IMR-90 (cell line): ENCODE results near the gene MEIS2. TPM values are rescaled to one million over a fixed set of nuclear protein-coding genes. Genes with fewer than 3 reads are reported as not detected.

Experiments used
- ATAC-seq: fragments of 200-7000 bp; cut with Tn5 transposase; 2 replicates; pipeline ENCODE4 v1.9.1; 2020; ENCODE audit warnings: low read depth, mild to moderate bottlenecking, moderate library complexity
- BruUV-seq: library from RNA; stranded (reverse); fragments of 400-500 nt; replicated peaks from 2 replicates; lab custom pipeline; 2021; lab: Mats Ljungman, UMichigan
- CTCF ChIA-PET: fragments of 300-600 bp; formaldehyde crosslinking; extraction: SDS; loops from one replicate; lab custom pipeline; 2021; ENCODE audit warnings: antibody characterized with exemption; lab: Yijun Ruan, JAX
- POLR2A ChIA-PET: fragments of 300-600 bp; sonication (Branson Sonifier 250); formaldehyde crosslinking; loops from one replicate; lab custom pipeline; 2022; ENCODE audit warnings: antibody characterized with exemption; ENCODE audit not compliant: unreplicated experiment; lab: Charles Lee
- DNase-seq: peaks from one replicate; pipeline ENCODE4 v3.0.0; 2013
- H2AFZ ChIP-seq: replicated peaks from 2 replicates; pipeline ENCODE3; 2013; ENCODE audit warnings: low read length, mild to moderate bottlenecking; ENCODE audit not compliant: poor library complexity
- H2AK5ac ChIP-seq: 2 replicates; pipeline ENCODE4 v1.6.1; 2013; ENCODE audit warnings: low read depth, low read length, inconsistent platforms
- H2AK9ac ChIP-seq: replicated peaks from 2 replicates; pipeline ENCODE3; 2013; ENCODE audit warnings: mild to moderate bottlenecking, low read depth, low read length, moderate library complexity; ENCODE audit not compliant: poor library complexity
- H2BK120ac ChIP-seq: 2 replicates; pipeline ENCODE4 v1.6.1; 2013; ENCODE audit warnings: low read depth, low read length, inconsistent platforms
- H2BK15ac ChIP-seq: 3 replicates; pipeline ENCODE4 v1.6.1; 2013; ENCODE audit warnings: low read depth, low read length, inconsistent platforms
- H2BK20ac ChIP-seq: 2 replicates; pipeline ENCODE4 v1.6.1; 2013; ENCODE audit warnings: low read depth, mild to moderate bottlenecking, inconsistent platforms, low read length, moderate library complexity
- H2BK5ac ChIP-seq: 2 replicates; pipeline ENCODE4 v1.6.1; 2013; ENCODE audit warnings: mild to moderate bottlenecking, low read depth, low read length, inconsistent platforms; ENCODE audit not compliant: poor library complexity, severe bottlenecking
- H3K14ac ChIP-seq: replicated peaks from 2 replicates; pipeline ENCODE4 v1.6.1; 2013; ENCODE audit warnings: low read depth, low read length, inconsistent platforms
- H3K18ac ChIP-seq: 2 replicates; pipeline ENCODE4 v1.6.1; 2013; ENCODE audit warnings: low read depth, low read length, control low read depth
- H3K23ac ChIP-seq: 2 replicates; pipeline ENCODE4 v1.6.1; 2013; ENCODE audit warnings: low read depth, low read length, inconsistent platforms
- H3K27ac ChIP-seq: 2 replicates; pipeline ENCODE4 v1.5.1; 2013; ENCODE audit warnings: mild to moderate bottlenecking, control low read depth, low read length; ENCODE audit not compliant: insufficient read depth
- H3K27me3 ChIP-seq: 2 replicates; pipeline ENCODE4 v1.6.1; 2013; ENCODE audit warnings: low read length; ENCODE audit not compliant: control insufficient read depth, insufficient read depth
- H3K36me3 ChIP-seq: 2 replicates; pipeline ENCODE4 v1.6.1; 2013; ENCODE audit warnings: low read length, mixed read lengths; ENCODE audit not compliant: control insufficient read depth, insufficient read depth
- H3K4ac ChIP-seq: 2 replicates; pipeline ENCODE4 v1.6.1; 2013; ENCODE audit warnings: low read depth, low read length, inconsistent platforms
- H3K4me1 ChIP-seq: 2 replicates; pipeline ENCODE4 v1.6.1; 2013; ENCODE audit warnings: low read length, mixed read lengths; ENCODE audit not compliant: control insufficient read depth, insufficient read depth
- H3K4me2 ChIP-seq: 2 replicates; pipeline ENCODE4 v1.6.1; 2013; ENCODE audit warnings: low read depth, mild to moderate bottlenecking, control low read depth, low read length, moderate library complexity
- H3K4me3 ChIP-seq: 2 replicates; pipeline ENCODE4 v1.5.1; 2013; ENCODE audit warnings: low read depth, mild to moderate bottlenecking, control low read depth, low read length, moderate library complexity; ENCODE audit not compliant: insufficient read depth
- H3K56ac ChIP-seq: 2 replicates; pipeline ENCODE4 v1.6.1; 2013; ENCODE audit warnings: low read length, inconsistent platforms; ENCODE audit not compliant: insufficient read depth; ENCODE audit errors: extremely low read depth
- H3K79me1 ChIP-seq, 2 experiments: 2 replicates each; pipeline ENCODE4 v1.6.1; 2013; ENCODE audit warnings: low read length in 2 of 2, inconsistent platforms in 1 of 2, low read depth in 1 of 2
- H3K9ac ChIP-seq: 2 replicates; pipeline ENCODE4 v1.6.1; 2013; ENCODE audit warnings: low read depth, low read length, control low read depth
- H3K9me1 ChIP-seq: 2 replicates; pipeline ENCODE4 v1.6.1; 2013; ENCODE audit warnings: low read length, inconsistent platforms; ENCODE audit not compliant: insufficient read depth
- H3K9me3 ChIP-seq: 2 replicates; pipeline ENCODE4 v1.6.1; 2013; ENCODE audit warnings: low read length; ENCODE audit not compliant: control insufficient read depth, insufficient read depth
- H4K20me1 ChIP-seq: 2 replicates; pipeline ENCODE4 v1.6.1; 2013; ENCODE audit warnings: low read length, inconsistent platforms; ENCODE audit not compliant: insufficient read depth
- H4K5ac ChIP-seq: 2 replicates; pipeline ENCODE4 v1.6.1; 2013; ENCODE audit warnings: mild to moderate bottlenecking, low read depth, low read length, control low read depth
- H4K8ac ChIP-seq, 2 experiments: 2 replicates each; pipeline ENCODE4 v1.6.1; 2013; ENCODE audit warnings: low read depth in 2 of 2, low read length in 2 of 2, control low read depth in 1 of 2, inconsistent platforms in 1 of 2
- H4K91ac ChIP-seq: 2 replicates; pipeline ENCODE4 v1.6.1; 2013; ENCODE audit warnings: low read depth, low read length, inconsistent platforms; ENCODE audit not compliant: insufficient read depth
- BHLHE40 ChIP-seq: fragments of 150-350 bp; IDR thresholded peaks from 2 replicates; pipeline ENCODE4 v1.6.1; 2016; ENCODE audit warnings: mild to moderate bottlenecking, low read depth, low read length
- CHD1 ChIP-seq: IDR thresholded peaks from 2 replicates; pipeline ENCODE4 v1.6.1; 2012; ENCODE audit warnings: low read depth, low read length, improper control_type of control experiment
- FOS ChIP-seq: fragments of 150-350 bp; IDR thresholded peaks from 2 replicates; pipeline ENCODE4 v1.6.1; 2016; ENCODE audit warnings: low read depth, low read length
- MAZ ChIP-seq: IDR thresholded peaks from 2 replicates; pipeline ENCODE4 v1.6.1; 2012; ENCODE audit warnings: low read depth, mild to moderate bottlenecking, low read length, improper control_type of control experiment, moderate library complexity, borderline replicate concordance
- MXI1 ChIP-seq: IDR thresholded peaks from 2 replicates; pipeline ENCODE4 v1.6.1; 2012; ENCODE audit warnings: low read depth, mild to moderate bottlenecking, low read length, moderate library complexity, borderline replicate concordance
- NFE2L2 ChIP-seq: fragments of 150-350 bp; IDR thresholded peaks from 2 replicates; pipeline ENCODE4 v1.6.1; 2016; ENCODE audit warnings: low read depth, mild to moderate bottlenecking, low read length
- RAD21 ChIP-seq: IDR thresholded peaks from 2 replicates; pipeline ENCODE4 v1.6.1; 2012; ENCODE audit warnings: low read length, improper control_type of control experiment
- RCOR1 ChIP-seq: IDR thresholded peaks from 2 replicates; pipeline ENCODE4 v1.6.1; 2012; ENCODE audit warnings: mild to moderate bottlenecking, low read length, improper control_type of control experiment; ENCODE audit not compliant: insufficient replicate concordance
- RFX5 ChIP-seq: IDR thresholded peaks from 2 replicates; pipeline ENCODE4 v1.8.0; 2012; ENCODE audit warnings: low read depth, mild to moderate bottlenecking, low read length, moderate library complexity
- SMC3 ChIP-seq: fragments of 150-350 bp; IDR thresholded peaks from 2 replicates; pipeline ENCODE4 v1.6.1; 2016; ENCODE audit warnings: low read depth, mild to moderate bottlenecking, antibody characterized with exemption, low read length, moderate library complexity
- WGBS, 2 experiments: methylation state at CpG; one replicate each; pipeline versions ENCODE4 v1.1.5 to v1.1.7; 2013; ENCODE audit warnings: missing lambda C conversion rate in 2 of 2; ENCODE audit not compliant: insufficient read length in 1 of 2; ENCODE audit errors: extremely low coverage in 2 of 2; 5-methylcytosine and 5-hydroxymethylcytosine counted together
- dilution Hi-C: fragments of 300-500 bp; cut with HindIII; formaldehyde crosslinking; loops from one replicate; pipeline ENCODE4 v1.14.3; 2018; ENCODE audit warnings: low sequenced_read_pairs; ENCODE audit not compliant: unreplicated experiment
- in situ Hi-C: fragments of 300-500 bp; cut with MboI; formaldehyde crosslinking; loops from 3 replicates; pipeline ENCODE4 v1.14.3; 2019; ENCODE audit warnings: low sequenced_read_pairs, inconsistent platforms, mixed read lengths
- intact Hi-C: fragments of 100-400 bp; cut with micrococcal nuclease; formaldehyde crosslinking; loops from 2 replicates; pipeline ENCODE4 v1.10.0; 2022
- polyA plus RNA-seq, 3 experiments: library from polyadenylated mRNA; depleted of rRNA; stranded (reverse); fragments of >200 nt; gene quantifications; 2 replicates each; pipeline ENCODE4 v1.2.3, GENCODE V29; 2012; ENCODE audit warnings: low replicate concordance in 1 of 3
- total RNA-seq: library from RNA; depleted of rRNA; stranded (reverse); fragments of >200 nt; gene quantifications from 2 replicates; pipeline ENCODE4 v1.2.3, GENCODE V29; 2012
- TF ChIP-seq, protein P1 (sequence below): fragments of 150-350 bp; IDR thresholded peaks from 2 replicates; pipeline ENCODE4 v1.6.1; 2016; ENCODE audit warnings: low read depth, mild to moderate bottlenecking, low read length, moderate library complexity, borderline replicate concordance

The MEIS2 gene
- total and polyA plus RNA-seq, 2 of the 4 experiments (the other 2 are of a cell fraction) = 70.1 to 71.3 TPM

DNA sequence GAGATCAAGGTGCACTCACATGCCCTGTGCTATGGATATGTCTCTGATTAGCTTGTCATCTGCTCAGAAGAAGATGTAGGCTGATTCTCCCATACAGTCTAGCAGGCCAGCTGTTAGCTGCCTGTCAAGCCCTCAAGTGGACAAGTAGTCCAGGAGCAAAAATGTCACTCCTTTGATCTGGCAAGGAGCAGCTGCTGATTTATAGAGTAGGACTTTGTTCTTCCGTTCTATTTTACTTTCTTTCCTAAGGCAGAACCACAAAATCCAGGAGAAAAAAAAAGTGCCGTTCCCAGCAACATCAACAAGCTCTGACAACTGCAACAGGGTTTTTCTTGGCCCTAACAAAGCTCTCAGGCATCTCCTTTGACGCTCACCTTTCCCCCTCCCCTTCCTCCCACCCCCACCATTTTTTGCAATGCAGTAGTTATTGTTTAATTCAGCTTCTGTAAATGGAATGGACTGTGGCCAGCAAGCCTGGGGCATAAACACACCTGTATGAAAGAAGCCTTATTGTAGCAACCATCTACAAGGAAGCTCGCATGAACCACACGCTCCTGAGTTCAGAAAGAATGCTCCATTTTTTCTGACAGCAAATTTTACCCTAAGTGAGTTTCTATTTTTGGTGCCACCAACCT, 196.3 kb downstream of the MEIS2 start:
- peaks cover 7 to 34% of the 10 kb centered on the region in 2 experiments; a peak in 3 of 4 replicates for H3K79me1 ChIP-seq
- in situ Hi-C loops = no loop called here

More for the DNA sequence above, 196.3 kb downstream of the MEIS2 start:
- Histone ChIP-seq H3K4me1 (peaks cover 4% of the 10 kb centered on the region), H4K91ac (no peak overlapping the region), H3K36me3 (no peaks in the 10 kb centered on the region), H2BK15ac (no peak overlapping the region), H2BK20ac (no peak overlapping the region), H4K8ac (no peak overlapping the region), H2AK9ac (no peak overlapping the region), H3K9me1 (no peaks in the 10 kb centered on the region), H2BK5ac (no peak overlapping the region), H3K27me3 (no peaks in the 10 kb centered on the region), H2AK5ac (no peak overlapping the region), H3K4ac (no peak overlapping the region), H3K23ac (no peak overlapping the region), H4K5ac (no peak overlapping the region), H2AFZ (no peak overlapping the region), H4K20me1 (no peaks in the 10 kb centered on the region), H2BK120ac (no peak overlapping the region), H3K4me2 (no peak overlapping the region), H3K9ac (no peak overlapping the region), H3K9me3 (no peaks in the 10 kb centered on the region), H3K27ac (no peak overlapping the region), H3K4me3 (no peak overlapping the region), H3K14ac (no peak overlapping the region), H3K56ac (no peak overlapping the region), H3K18ac (no peak overlapping the region)
- no peak for TF ChIP-seq FOS
- TF ChIP-seq, protein P1, sequence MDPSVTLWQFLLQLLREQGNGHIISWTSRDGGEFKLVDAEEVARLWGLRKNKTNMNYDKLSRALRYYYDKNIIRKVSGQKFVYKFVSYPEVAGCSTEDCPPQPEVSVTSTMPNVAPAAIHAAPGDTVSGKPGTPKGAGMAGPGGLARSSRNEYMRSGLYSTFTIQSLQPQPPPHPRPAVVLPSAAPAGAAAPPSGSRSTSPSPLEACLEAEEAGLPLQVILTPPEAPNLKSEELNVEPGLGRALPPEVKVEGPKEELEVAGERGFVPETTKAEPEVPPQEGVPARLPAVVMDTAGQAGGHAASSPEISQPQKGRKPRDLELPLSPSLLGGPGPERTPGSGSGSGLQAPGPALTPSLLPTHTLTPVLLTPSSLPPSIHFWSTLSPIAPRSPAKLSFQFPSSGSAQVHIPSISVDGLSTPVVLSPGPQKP = no peak
- no peak for TF ChIP-seq MAZ
- TF ChIP-seq BHLHE40 = no peak
- TF ChIP-seq RFX5 = no peak
- TF ChIP-seq RAD21 = no peak
- TF ChIP-seq RCOR1 = no peak
- TF ChIP-seq MXI1 = no peak
- TF ChIP-seq SMC3 = no peak
- TF ChIP-seq CHD1 = no peak
- no peak for TF ChIP-seq NFE2L2
- intact Hi-C loops (no loop called here), dilution Hi-C loops (no loop called here)
- CTCF ChIA-PET = interaction anchor here (0.8 to 1.0 kb wide), 2 partner anchors 29 to 185 kb away, joined by 3 read pairs; no protein-coding TSS in a partner anchor
- no TSS peak for BruUV-seq
- ATAC-seq (no peak), DNase-seq (no peak)
- POLR2A ChIA-PET = no interaction called here
- WGBS, 2 experiments = 90% methylated on average over 2 of the region's 5 CpGs; no CpG with 5 or more reads in 1 of the 2 experiments
